ENCODE results near the gene ASPSCR1. TPM values are rescaled to one million over a fixed set of nuclear protein-coding genes. Genes with fewer than 3 reads are reported as not detected.

Gene ASPSCR1
- total and polyA plus RNA-seq, 4 experiments from 2014 or later = 25.1 to 40.6 (median 38.6) TPM

- ChIA-PET CTCF (ENCODE audit: partially characterized antibody) (no interaction called here), POLR2A (ENCODE audit: partially characterized antibody) (no interaction called here)
- Histone ChIP-seq H3K9me3 (ENCODE audit: control insufficient read depth in 1 of 2, low read length in 2 of 2) (no peaks in the 10 kb centered on the region), H3K4me1 (ENCODE audit: insufficient read depth, low read length) (no peaks in the 10 kb centered on the region), H3K27ac (ENCODE audit: low read depth, low read length) (no peak overlapping the region), H3K36me3 (ENCODE audit: insufficient read depth, low read length) (no peaks in the 10 kb centered on the region), H3K27me3 (ENCODE audit: insufficient read depth, low read length) (no peaks in the 10 kb centered on the region), H3K4me3 (ENCODE audit: low read length in 2 of 2) (no peak overlapping the region)
- intact Hi-C loops (cut with micrococcal nuclease) = no loop called here
- H3K4me3 Mint-ChIP-seq = no peak overlapping the region
- peaks cover 2 to 4% of the 10 kb centered on the region in 2 donors for H3K36me3 Mint-ChIP-seq
- H3K27me3 Mint-ChIP-seq = no peaks in the 10 kb centered on the region
- DNase-seq = no peak
- H3K4me1 Mint-ChIP-seq = no peaks in the 10 kb centered on the region
- H3K27ac Mint-ChIP-seq = no peak overlapping the region
- no peaks in the 10 kb centered on the region for H3K9me3 Mint-ChIP-seq
These were observed 21.4 kb downstream of the ASPSCR1 start for GRCh38 chr17:81998691-81999438.

- Histone ChIP-seq H3K4me3 (ENCODE audit: low read length in 2 of 2) (no peak overlapping the region), H3K9me3 (ENCODE audit: control insufficient read depth in 1 of 2, low read length in 2 of 2) (no peaks in the 10 kb centered on the region), H3K4me1 (ENCODE audit: insufficient read depth, low read length) (no peaks in the 10 kb centered on the region), H3K27ac (ENCODE audit: low read depth, low read length) (no peak overlapping the region), H3K27me3 (ENCODE audit: insufficient read depth, low read length) (no peaks in the 10 kb centered on the region), H3K36me3 (ENCODE audit: insufficient read depth, low read length) (no peaks in the 10 kb centered on the region)
- no peaks in the 10 kb centered on the region for H3K9me3 Mint-ChIP-seq
- H3K27ac Mint-ChIP-seq = no peak overlapping the region
- ChIA-PET CTCF (ENCODE audit: partially characterized antibody) (no interaction called here), POLR2A (ENCODE audit: partially characterized antibody) (no interaction called here)
- peaks cover 2 to 4% of the 10 kb centered on the region in 2 donors for H3K36me3 Mint-ChIP-seq
- H3K4me1 Mint-ChIP-seq = no peaks in the 10 kb centered on the region
- intact Hi-C loops (cut with micrococcal nuclease) = no loop called here
- H3K27me3 Mint-ChIP-seq = no peaks in the 10 kb centered on the region
- H3K4me3 Mint-ChIP-seq = no peak overlapping the region
- no peak for DNase-seq
These were observed 22.2 kb downstream of the ASPSCR1 start for GRCh38 chr17:81999587-81999975.

- H3K27ac Mint-ChIP-seq = no peak overlapping the region
These were observed 22.8 kb downstream of the ASPSCR1 start for GRCh38 chr17:81999976-82000802.

GRCh38 chr17:82000803-82001570, 23.6 kb downstream of the ASPSCR1 start:
- Mint-ChIP-seq H3K4me3 (no peak overlapping the region), H3K9me3 (no peaks in the 10 kb centered on the region), H3K27me3 (no peaks in the 10 kb centered on the region), H3K4me1 (peaks cover 0 to 1% (median 0%) of the 10 kb centered on the region in 4 donors), H3K27ac (no peak overlapping the region), H3K36me3 (peaks cover 2 to 4% of the 10 kb centered on the region in 2 donors)
- ChIA-PET CTCF (ENCODE audit: partially characterized antibody) (no interaction called here), POLR2A (ENCODE audit: partially characterized antibody) (no interaction called here)
- Histone ChIP-seq H3K4me3 (ENCODE audit: low read length in 2 of 2) (no peak overlapping the region), H3K27me3 (ENCODE audit: insufficient read depth, low read length) (no peaks in the 10 kb centered on the region), H3K9me3 (ENCODE audit: control insufficient read depth in 1 of 2, low read length in 2 of 2) (no peaks in the 10 kb centered on the region), H3K4me1 (ENCODE audit: insufficient read depth, low read length) (no peaks in the 10 kb centered on the region), H3K36me3 (ENCODE audit: insufficient read depth, low read length) (no peaks in the 10 kb centered on the region), H3K27ac (ENCODE audit: low read depth, low read length) (no peak overlapping the region)
- intact Hi-C loops (cut with micrococcal nuclease) = no loop called here
- DNase-seq = no peak

More at GRCh38 chr17:81999976-82000802, 22.8 kb downstream of the ASPSCR1 start:
- H3K27ac ChIP-seq (ENCODE audit: low read depth, low read length) = no peak overlapping the region
- peak in 1 of 5 donors; percentile 31 for DNase-seq
- no peaks in the 10 kb centered on the region for H3K4me1 ChIP-seq (ENCODE audit: insufficient read depth, low read length)
- no peaks in the 10 kb centered on the region for H3K9me3 Mint-ChIP-seq
- H3K4me3 Mint-ChIP-seq = no peak overlapping the region
- POLR2A ChIA-PET (ENCODE audit: partially characterized antibody) = no interaction called here
- CTCF ChIA-PET (ENCODE audit: partially characterized antibody) = no interaction called here
- intact Hi-C loops (cut with micrococcal nuclease) = no loop called here
- no peaks in the 10 kb centered on the region for H3K27me3 Mint-ChIP-seq
- peaks cover 2 to 4% of the 10 kb centered on the region in 2 donors for H3K36me3 Mint-ChIP-seq
- H3K36me3 ChIP-seq (ENCODE audit: insufficient read depth, low read length) = no peaks in the 10 kb centered on the region
- no peaks in the 10 kb centered on the region for H3K9me3 ChIP-seq (ENCODE audit: control insufficient read depth in 1 of 2, low read length in 2 of 2)
- no peaks in the 10 kb centered on the region for H3K4me1 Mint-ChIP-seq
- H3K4me3 ChIP-seq (ENCODE audit: low read length in 2 of 2) = no peak overlapping the region
- H3K27me3 ChIP-seq (ENCODE audit: insufficient read depth, low read length) = no peaks in the 10 kb centered on the region

GRCh38 chr17:82001571-82002056, 24.2 kb downstream of the ASPSCR1 start:
- ChIA-PET CTCF (ENCODE audit: partially characterized antibody) (interaction anchor here (0.6 kb wide), 1 partner anchor 23 kb away, joined by 4 read pairs; no protein-coding TSS in a partner anchor), POLR2A (ENCODE audit: partially characterized antibody) (no interaction called here)
- Mint-ChIP-seq H3K36me3 (peaks cover 2 to 4% of the 10 kb centered on the region in 2 donors), H3K27ac (no peak overlapping the region), H3K4me1 (peaks cover 0 to 1% (median 0%) of the 10 kb centered on the region in 4 donors), H3K4me3 (no peak overlapping the region), H3K27me3 (no peaks in the 10 kb centered on the region), H3K9me3 (no peaks in the 10 kb centered on the region)
- Histone ChIP-seq H3K4me3 (ENCODE audit: low read length in 2 of 2) (no peak overlapping the region), H3K27me3 (ENCODE audit: insufficient read depth, low read length) (no peaks in the 10 kb centered on the region), H3K9me3 (ENCODE audit: control insufficient read depth in 1 of 2, low read length in 2 of 2) (no peaks in the 10 kb centered on the region), H3K4me1 (ENCODE audit: insufficient read depth, low read length) (no peaks in the 10 kb centered on the region), H3K36me3 (ENCODE audit: insufficient read depth, low read length) (no peaks in the 10 kb centered on the region), H3K27ac (ENCODE audit: low read depth, low read length) (no peak overlapping the region)
- no peak for DNase-seq
- intact Hi-C loops (cut with micrococcal nuclease) = no loop called here

- H3K4me1 ChIP-seq (ENCODE audit: insufficient read depth, low read length) = no peaks in the 10 kb centered on the region
- ChIA-PET POLR2A (ENCODE audit: partially characterized antibody) (interaction anchor here (1.0 kb wide), 1 partner anchor 27 kb away, joined by 3 read pairs; no protein-coding TSS in a partner anchor), CTCF (ENCODE audit: partially characterized antibody) (interaction anchor here (1.2 kb wide), 1 partner anchor 14 kb away, joined by 3 read pairs; no protein-coding TSS in a partner anchor)
- no peak overlapping the region for H3K27ac Mint-ChIP-seq
- no peaks in the 10 kb centered on the region for H3K36me3 Mint-ChIP-seq
- no peaks in the 10 kb centered on the region for H3K9me3 Mint-ChIP-seq
- no peak overlapping the region for H3K4me3 Mint-ChIP-seq
- no peaks in the 10 kb centered on the region for H3K27me3 ChIP-seq (ENCODE audit: insufficient read depth, low read length)
- DNase-seq = no peak
- intact Hi-C loops (cut with micrococcal nuclease) = no loop called here
- peaks cover 0 to 1% (median 0%) of the 10 kb centered on the region in 4 donors for H3K4me1 Mint-ChIP-seq
- H3K4me3 ChIP-seq (ENCODE audit: low read length in 2 of 2) = no peak overlapping the region
- no peaks in the 10 kb centered on the region for H3K9me3 ChIP-seq (ENCODE audit: control insufficient read depth in 1 of 2, low read length in 2 of 2)
- H3K36me3 ChIP-seq (ENCODE audit: insufficient read depth, low read length) = no peaks in the 10 kb centered on the region
- no peak overlapping the region for H3K27ac ChIP-seq (ENCODE audit: low read depth, low read length)
- no peaks in the 10 kb centered on the region for H3K27me3 Mint-ChIP-seq
These were observed 26.3 kb downstream of the ASPSCR1 start for GRCh38 chr17:82003411-82004381.
